ENCODE measurements around the gene RPP25L. TPM values are rescaled to one million over a fixed set of nuclear protein-coding genes. Genes with fewer than 3 reads are reported as not detected.

The RPP25L gene
- total RNA-seq, 1 experiment from 2014 or later: 17.2 TPM

GRCh38 chr9:34560599-34561214, 51.2 kb downstream of the RPP25L start:
- H3K23me2 ChIP-seq (ENCODE audit: insufficient read length, low read depth, low read length, poor library complexity, severe bottlenecking): no peaks in the 10 kb centered on the region
- H3K79me1 ChIP-seq (ENCODE audit: insufficient read depth, low read depth, low read length, poor library complexity, severe bottlenecking): no peaks in the 10 kb centered on the region
- no peak overlapping the region for H3K9ac ChIP-seq (ENCODE audit: extremely low read depth, insufficient read length, low read length)
- H2AK5ac ChIP-seq (ENCODE audit: insufficient read length, low read length): no peak overlapping the region
- H3K56ac ChIP-seq (ENCODE audit: insufficient read length, low read depth, low read length): no peak overlapping the region
- H2BK120ac ChIP-seq (ENCODE audit: low read depth, low read length, poor library complexity, severe bottlenecking): no peak overlapping the region
- Mint-ChIP-seq H3K4me3 (no peak overlapping the region), H3K27ac (no peak overlapping the region), H3K36me3 (ENCODE audit: insufficient read depth in 1 of 3, low read depth in 3 of 3) (no peaks in the 10 kb centered on the region), H3K4me1 (peaks cover 25 to 33% of the 10 kb centered on the region in 2 experiments), H3K27me3 (ENCODE audit: low read depth) (peaks cover 27% of the 10 kb centered on the region), H3K9me3 (0 out of 5 replicates have a peak, but pooled peaks cover 0 to 2% of the 10 kb centered on the region in 2 experiments)
- no peak overlapping the region for H2AFZ ChIP-seq (ENCODE audit: low read length)
- no peaks in the 10 kb centered on the region for H3K9me3 ChIP-seq (ENCODE audit: control insufficient read depth, low read depth, low read length)
- no peak overlapping the region for H3K18ac ChIP-seq (ENCODE audit: insufficient read length, low read depth, low read length)
- peaks cover 8% of the 10 kb centered on the region; the same call in 1 of the 2 replicates for H3K4me1 ChIP-seq (ENCODE audit: insufficient read depth, low read length)
- H4K20me1 ChIP-seq (ENCODE audit: control insufficient read depth, insufficient read depth, insufficient read length): no peaks in the 10 kb centered on the region
- no peak overlapping the region for H3K4ac ChIP-seq (ENCODE audit: low read depth, low read length)
- no peak overlapping the region for H3K4me2 ChIP-seq (ENCODE audit: insufficient read depth, insufficient read length, low read length)
- H3K27ac ChIP-seq (ENCODE audit: insufficient read length, low read depth, low read length): no peak overlapping the region
- WGBS (ENCODE audit: extremely low coverage, insufficient read length, low lambda C conversion rate): no CpG with 5 or more reads among the region's 21 CpGs
- H3K79me2 ChIP-seq (ENCODE audit: insufficient read depth, low read length): no peaks in the 10 kb centered on the region
- H2BK5ac ChIP-seq (ENCODE audit: insufficient read length, low read length): no peak overlapping the region
- H3K27me3 ChIP-seq (ENCODE audit: insufficient read depth, low read length): no peaks in the 10 kb centered on the region
- H3K14ac ChIP-seq (ENCODE audit: insufficient read depth, low read length): no peak overlapping the region
- H3T11ph ChIP-seq (ENCODE audit: low read length): no peak overlapping the region
- H3K23ac ChIP-seq (ENCODE audit: insufficient read length, low read depth, low read length): no peak overlapping the region
- no peak overlapping the region for H4K91ac ChIP-seq (ENCODE audit: insufficient read length, low read depth, low read length)
- no peak overlapping the region for H2BK12ac ChIP-seq (ENCODE audit: insufficient read length, low read depth, low read length)
- no peak overlapping the region for H4K5ac ChIP-seq (ENCODE audit: insufficient read length, low read depth, low read length)
- TF ChIP-seq CTCF (conservative IDR thresholded peaks at IDR 0.05): no peak
- no peak overlapping the region for H4K8ac ChIP-seq (replicated peaks; ENCODE audit: insufficient read length, low read depth, low read length)
- no peak overlapping the region for H2BK15ac ChIP-seq (ENCODE audit: low read depth, low read length)
- no peak for DNase-seq
- no peak overlapping the region for H2BK20ac ChIP-seq (ENCODE audit: low read depth, low read length, poor library complexity, severe bottlenecking)

Other genes with a start within 250 kb of the RPP25L start
- gene MYORG, start 235.2 kb downstream of the RPP25L start, total RNA-seq (2021): 5.6 and 5.7 TPM in 2 replicates
- gene FAM219A, start 153.5 kb downstream of the RPP25L start, total RNA-seq (2021): 16.7 and 17.5 TPM in 2 replicates
- 0.22 and 0.83 TPM in 2 replicates for gene DNAI1, start 153.3 kb downstream of the RPP25L start, total RNA-seq (2021)
- gene ENHO, start 89.1 kb downstream of the RPP25L start, total RNA-seq (2021): 11.3 and 14.5 TPM in 2 replicates
- 0.55 and 1.3 TPM in 2 replicates for gene CNTFR, start 22.4 kb downstream of the RPP25L start, total RNA-seq (2021)
- 35.2 and 40.0 TPM in 2 replicates for gene DCTN3, start 8.4 kb upstream of the RPP25L start, total RNA-seq (2021)
- gene ARID3C, start 17.0 kb upstream of the RPP25L start, total RNA-seq (2021): not detected in 2 replicates
- 68.2 and 68.3 TPM in 2 replicates for gene SIGMAR1, start 25.7 kb upstream of the RPP25L start, total RNA-seq (2021)
- 39.2 and 41.5 TPM in 2 replicates for gene GALT, start 34.6 kb upstream of the RPP25L start, total RNA-seq (2021)
- 8.7 and 8.9 TPM in 2 replicates for gene IL11RA, start 40.1 kb upstream of the RPP25L start, total RNA-seq (2021)
- gene CCL27, start 50.6 kb upstream of the RPP25L start, total RNA-seq (2021): 0.28 and 1.0 TPM in 2 replicates
- not detected in 2 replicates for gene CCL19, start 79.2 kb upstream of the RPP25L start, total RNA-seq (2021)
- gene CCL21, start 98.0 kb upstream of the RPP25L start, total RNA-seq (2021): not detected in 2 replicates